K562 (cell line): Measurements from ENCODE around the gene UQCR11.

Source experiments
- CHD2 ChIP-seq: IDR thresholded peaks from 2 replicates; pipeline ENCODE4 v1.6.1; 2011; ENCODE audit warnings: low read depth, low read length
- CTCF ChIP-seq, 3 experiments: IDR thresholded peaks in 2 of 3; conservative IDR thresholded peaks in 1 of 3; 2 replicates each; pipeline ENCODE4 v1.5.1; 2011 to 2012; ENCODE audit warnings: low read length in 3 of 3, mild to moderate bottlenecking in 3 of 3, control low read depth in 2 of 3, improper control_type of control experiment in 1 of 3, inconsistent platforms in 1 of 3, low read depth in 1 of 3, mixed read lengths in 1 of 3, moderate library complexity in 1 of 3; ENCODE audit not compliant: insufficient read depth in 2 of 3
- MEF2A ChIP-seq: IDR thresholded peaks from 2 replicates; pipeline ENCODE4 v1.6.1; 2011; ENCODE audit warnings: low read depth, mild to moderate bottlenecking, low read length, moderate library complexity; ENCODE audit not compliant: control insufficient read depth
- RAD21 ChIP-seq, 2 experiments: fragments of 250-450 bp in 1 of 2; fragments of 450-650 bp in 1 of 2; sonication (Bioruptor Pico) in 1 of 2; formaldehyde crosslinking in 1 of 2; IDR thresholded peaks in 1 of 2; conservative IDR thresholded peaks in 1 of 2; 2 replicates each; pipeline versions ENCODE4 v1.4.0 to v1.8.0; 2020 to 2022; ENCODE audit warnings: mild to moderate bottlenecking in 2 of 2, moderate library complexity in 1 of 2
- ZNF212 ChIP-seq: fragments of 450-650 bp; formaldehyde crosslinking; IDR thresholded peaks from 2 replicates; pipeline ENCODE4 v1.4.0; 2020; ENCODE audit warnings: mild to moderate bottlenecking
- ZNF280B ChIP-seq: fragments of 250-450 bp; sonication (Bioruptor Pico); IDR thresholded peaks from 2 replicates; pipeline ENCODE4 v1.5.1; 2021; ENCODE audit warnings: mild to moderate bottlenecking

GRCh38 chr19:1554968-1555367 is 50.3 kb downstream of the UQCR11 start:
- no peak for TF ChIP-seq RAD21 (CRISPR knock-in tag; conservative IDR thresholded peaks at IDR 0.05 in 1 of 2, IDR thresholded peaks at IDR 0.05 in 1 of 2)
- TF ChIP-seq MEF2A, result no peak
- TF ChIP-seq ZNF212 (CRISPR knock-in tag), result no peak
- TF ChIP-seq CTCF (IDR thresholded peaks at IDR 0.05 in 2 of 3, conservative IDR thresholded peaks at IDR 0.05 in 1 of 3; ENCODE audit: insufficient read depth in 2 of 3, low read depth in 1 of 3, low read length in 3 of 3), result no peak
- no peak for TF ChIP-seq CHD2
- TF ChIP-seq ZNF280B (CRISPR knock-in tag), result no peak
